H1 (cell line): ENCODE data around the gene ATP7B. TPM values are rescaled to one million over a fixed set of nuclear protein-coding genes. Genes with fewer than 3 reads are reported as not detected.

Experiments used
- EZH2 ChIP-seq: fragments of 200-600 bp; sonication (generic); IDR thresholded peaks from 2 replicates; pipeline ENCODE4 v1.7.1; 2012; ENCODE audit warnings: low read depth, mild to moderate bottlenecking, moderate library complexity, low read length, inconsistent platforms; ENCODE audit not compliant: severe bottlenecking
- polyA plus RNA-seq, 7 experiments: library from polyadenylated mRNA; depleted of rRNA in 3 of 7; stranded (reverse) in 5 of 7; unstranded in 2 of 7; fragments of >200 nt in 5 of 7; fragments of 200-250 nt in 2 of 7; gene quantifications; 1 replicate in 5 of 7; 2 replicates in 1 of 7; 4 replicates in 1 of 7; pipeline versions ENCODE4 v1.2.1 to v1.2.3, GENCODE V29; 2011 to 2013; ENCODE audit warnings: missing spikeins in 2 of 7, mixed read lengths in 2 of 7
- total RNA-seq: library from RNA; stranded (reverse); fragmentation: NEBNext Ultra II Directional; extraction: Animal tissue kit (Norgen Biotek cat#: 25700); gene quantifications from 2 replicates; pipeline ENCODE4 v1.2.1, GENCODE V29; 2021

The ATP7B gene
- total and polyA plus RNA-seq, 2 of the 8 experiments (the other 6 are each of a cell fraction or from before 2014, with no cell fraction given), result 4.1 to 9.2 TPM

- TF ChIP-seq EZH2, result no peak
Measured at GRCh38 chr13:51955816-51956603, 55.2 kb downstream of the ATP7B start (continued).
